BE2C (cell line): ENCODE results near the gene CARD19.
A peak's percentile ranks its signal among the peaks of the same experiment; 100 is the strongest.

Source experiments
- DNase-seq: peaks from one replicate; pipeline ENCODE4 v3.0.0-alpha.2; 2020
- H3K27me3 ChIP-seq: fragments of 250-450 bp; sonication (Bioruptor Pico); 2 replicates; pipeline ENCODE4 v1.5.1; 2020; ENCODE audit warnings: mild to moderate bottlenecking
- H3K36me3 ChIP-seq: fragments of 250-450 bp; sonication (Bioruptor Pico); 2 replicates; pipeline ENCODE4 v1.5.1; 2020; ENCODE audit warnings: mild to moderate bottlenecking
- H3K4me1 ChIP-seq: fragments of 250-450 bp; sonication (Bioruptor Pico); 2 replicates; pipeline ENCODE4 v1.5.1; 2020
- H3K4me3 ChIP-seq: 2 replicates; pipeline ENCODE4 v1.5.1; 2011; ENCODE audit warnings: low read depth, low read length
- H3K9me3 ChIP-seq: fragments of 250-450 bp; sonication (Bioruptor Pico); 2 replicates; pipeline ENCODE4 v1.5.1; 2020
- CTCF ChIP-seq: IDR thresholded peaks from 2 replicates; pipeline ENCODE4 v1.5.1; 2012; ENCODE audit warnings: mild to moderate bottlenecking, low read depth, low read length

The CARD19 gene

GRCh38 chr9:93111371-93112115 is 15.5 kb downstream of the CARD19 start:
- Histone ChIP-seq H3K4me3 (no peak overlapping the region), H3K4me1 (no peaks in the 10 kb centered on the region), H3K36me3 (no peaks in the 10 kb centered on the region; the same call in 1 of the 2 replicates), H3K27me3 (no peaks in the 10 kb centered on the region), H3K9me3 (no peaks in the 10 kb centered on the region)
- peak; percentile 4 for DNase-seq
- no peak for TF ChIP-seq CTCF

- no peaks in the 10 kb centered on the region for H3K9me3 ChIP-seq
- TF ChIP-seq CTCF: no peak
- DNase-seq: peak; percentile 5
- no peak overlapping the region for H3K4me3 ChIP-seq
- H3K27me3 ChIP-seq: no peaks in the 10 kb centered on the region
- H3K36me3 ChIP-seq: no peaks in the 10 kb centered on the region; the same call in 1 of the 2 replicates
- no peaks in the 10 kb centered on the region for H3K4me1 ChIP-seq
Observed at GRCh38 chr9:93112116-93112863, 16.3 kb downstream of the CARD19 start.

- DNase-seq: peak; percentile 3
- no peaks in the 10 kb centered on the region for H3K27me3 ChIP-seq
- no peaks in the 10 kb centered on the region for H3K4me1 ChIP-seq
- no peaks in the 10 kb centered on the region; the same call in 1 of the 2 replicates for H3K36me3 ChIP-seq
- H3K9me3 ChIP-seq: no peaks in the 10 kb centered on the region
- H3K4me3 ChIP-seq: no peak overlapping the region
- no peak for TF ChIP-seq CTCF
Observed at GRCh38 chr9:93112864-93113389, 16.9 kb downstream of the CARD19 start.

- Histone ChIP-seq H3K27me3 (no peaks in the 10 kb centered on the region), H3K4me3 (no peak overlapping the region), H3K36me3 (no peaks in the 10 kb centered on the region), H3K9me3 (no peaks in the 10 kb centered on the region), H3K4me1 (peaks cover 1% of the 10 kb centered on the region)
- DNase-seq: peak; percentile 8
- no peak for TF ChIP-seq CTCF
Observed at GRCh38 chr9:93114169-93114983, 18.4 kb downstream of the CARD19 start.

GRCh38 chr9:93114984-93115335 is 18.9 kb downstream of the CARD19 start:
- H3K27me3 ChIP-seq: no peaks in the 10 kb centered on the region
- H3K4me3 ChIP-seq: no peak overlapping the region
- no peak for TF ChIP-seq CTCF
- H3K4me1 ChIP-seq: peaks cover 6% of the 10 kb centered on the region
- DNase-seq: no peak
- H3K9me3 ChIP-seq: no peaks in the 10 kb centered on the region
- H3K36me3 ChIP-seq: no peaks in the 10 kb centered on the region
